ENCODE data around the gene ALOX15B. TPM values are rescaled to one million over a fixed set of nuclear protein-coding genes. Genes with fewer than 3 reads are reported as not detected.

ALOX15B gene
- total and polyA plus RNA-seq, 11 donors = 0.07 to 2.2 (median 0.23) TPM; not detected in 4

- Histone ChIP-seq H3K27ac (peak overlapping the region in 2 of 12 donors; percentile 15 to 45), H3K4me1 (peaks cover 0 to 26% (median 0%) of the 10 kb centered on the region in 12 donors), H3K27me3 (peaks cover 0 to 27% (median 10%) of the 10 kb centered on the region in 9 donors), H3K9me3 (no peaks in the 10 kb centered on the region), H3K4me3 (no peak overlapping the region), H3K36me3 (no peaks in the 10 kb centered on the region)
- intact Hi-C loops (cut with DNase I) = loop anchor here in 9 of 10 donors (2.0 to 10.0 kb wide), 8 partner anchors 47 to 299 kb away; no protein-coding TSS in a partner anchor
- DNase-seq (no peak), ATAC-seq (peak; percentile 59 to 83 (median 63))
- no peak for TF ChIP-seq POLR2A (IDR thresholded peaks at IDR 0.05)
- TF ChIP-seq, protein P1, sequence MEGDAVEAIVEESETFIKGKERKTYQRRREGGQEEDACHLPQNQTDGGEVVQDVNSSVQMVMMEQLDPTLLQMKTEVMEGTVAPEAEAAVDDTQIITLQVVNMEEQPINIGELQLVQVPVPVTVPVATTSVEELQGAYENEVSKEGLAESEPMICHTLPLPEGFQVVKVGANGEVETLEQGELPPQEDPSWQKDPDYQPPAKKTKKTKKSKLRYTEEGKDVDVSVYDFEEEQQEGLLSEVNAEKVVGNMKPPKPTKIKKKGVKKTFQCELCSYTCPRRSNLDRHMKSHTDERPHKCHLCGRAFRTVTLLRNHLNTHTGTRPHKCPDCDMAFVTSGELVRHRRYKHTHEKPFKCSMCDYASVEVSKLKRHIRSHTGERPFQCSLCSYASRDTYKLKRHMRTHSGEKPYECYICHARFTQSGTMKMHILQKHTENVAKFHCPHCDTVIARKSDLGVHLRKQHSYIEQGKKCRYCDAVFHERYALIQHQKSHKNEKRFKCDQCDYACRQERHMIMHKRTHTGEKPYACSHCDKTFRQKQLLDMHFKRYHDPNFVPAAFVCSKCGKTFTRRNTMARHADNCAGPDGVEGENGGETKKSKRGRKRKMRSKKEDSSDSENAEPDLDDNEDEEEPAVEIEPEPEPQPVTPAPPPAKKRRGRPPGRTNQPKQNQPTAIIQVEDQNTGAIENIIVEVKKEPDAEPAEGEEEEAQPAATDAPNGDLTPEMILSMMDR (IDR thresholded peaks at IDR 0.05) = peak; percentile 44 to 72 (median 56)
- 59 to 67% (median 60%) methylated on average over 8 of the region's 8 CpGs for WGBS, 4 donors
Observed at GRCh38 chr17:8041249-8041928, 2.5 kb downstream of the ALOX15B start.

- intact Hi-C loops (cut with DNase I) = loop anchor here in 9 of 10 donors (2.0 to 10.0 kb wide), 8 partner anchors 47 to 300 kb away; no protein-coding TSS in a partner anchor
- Histone ChIP-seq H3K27me3 (peaks cover 0 to 26% (median 10%) of the 10 kb centered on the region in 9 donors), H3K4me3 (no peak overlapping the region), H3K4me1 (peaks cover 0 to 26% (median 0%) of the 10 kb centered on the region in 12 donors), H3K9me3 (no peaks in the 10 kb centered on the region), H3K27ac (no peak overlapping the region), H3K36me3 (no peaks in the 10 kb centered on the region)
- TF ChIP-seq POLR2A (IDR thresholded peaks at IDR 0.05) = no peak
- TF ChIP-seq, protein P1 (IDR thresholded peaks at IDR 0.05) = no peak
- ATAC-seq = no peak
- DNase-seq = no peak
Observed at GRCh38 chr17:8041979-8042378, 3.1 kb downstream of the ALOX15B start.

- no peak for DNase-seq
- Histone ChIP-seq H3K4me1 (peaks cover 0 to 23% (median 0%) of the 10 kb centered on the region in 12 donors), H3K36me3 (no peaks in the 10 kb centered on the region), H3K4me3 (no peak overlapping the region), H3K9me3 (no peaks in the 10 kb centered on the region), H3K27ac (no peak overlapping the region), H3K27me3 (peaks cover 0 to 12% (median 0%) of the 10 kb centered on the region in 9 donors)
- ATAC-seq = no peak
- TF ChIP-seq POLR2A (IDR thresholded peaks at IDR 0.05) = no peak
- TF ChIP-seq, protein P1 (IDR thresholded peaks at IDR 0.05) = no peak
- intact Hi-C loops (cut with DNase I) = loop anchor here in 8 of 10 donors (5.0 to 10.0 kb wide), 7 partner anchors 50 to 303 kb away; no protein-coding TSS in a partner anchor
- 84 to 91% (median 85%) methylated on average over 17 to 24 of the region's 24 CpGs for WGBS, 4 donors
Observed at GRCh38 chr17:8044819-8045810, 6.3 kb downstream of the ALOX15B start.
